NCI-H82 (cell line): ENCODE results near the gene NSL1.

Experiments
- DNase-seq: peaks from one replicate; lab custom pipeline; 2025; lab: John Stamatoyannopoulos, UW

The NSL1 gene

GRCh38 chr1:212703991-212704564, 87.5 kb downstream of the NSL1 start:
- no peak for DNase-seq

- no peak for DNase-seq
Measured at GRCh38 chr1:212702672-212703071, 88.9 kb downstream of the NSL1 start.

GRCh38 chr1:212701910-212702309, 89.7 kb downstream of the NSL1 start:
- DNase-seq, result no peak

- DNase-seq, result peak; percentile 78
Measured at GRCh38 chr1:212700892-212701819, 90.4 kb downstream of the NSL1 start.

- DNase-seq, result peak; percentile 71
Measured at GRCh38 chr1:212700223-212700891, 91.2 kb downstream of the NSL1 start.

GRCh38 chr1:212699625-212700222, 91.9 kb downstream of the NSL1 start, which contains the start of gene BATF3:
BATF3 (minus strand) TSS chr1:212699840; CDS start chr1:212699762, 78 bp downstream.
- DNase-seq, result peak; percentile 81

- peak; percentile 91 for DNase-seq
Measured at GRCh38 chr1:212699104-212699624, 92.4 kb downstream of the NSL1 start.

- no peak for DNase-seq
Measured at GRCh38 chr1:212698467-212699103, 93.0 kb downstream of the NSL1 start.

GRCh38 chr1:212696721-212697331, 94.8 kb downstream of the NSL1 start:
- DNase-seq, result no peak

GRCh38 chr1:212692774-212693644, 98.6 kb downstream of the NSL1 start:
- no peak for DNase-seq

GRCh38 chr1:212691561-212692071, 100.0 kb downstream of the NSL1 start:
- DNase-seq, result no peak

GRCh38 chr1:212690816-212691403, 100.7 kb downstream of the NSL1 start:
- DNase-seq, result no peak

- peak; percentile 34 for DNase-seq
Measured at GRCh38 chr1:212689758-212690529, 101.6 kb downstream of the NSL1 start.

- DNase-seq, result no peak
Measured at GRCh38 chr1:212689196-212689725, 102.3 kb downstream of the NSL1 start.

GRCh38 chr1:212688341-212689047, 103.1 kb downstream of the NSL1 start:
- DNase-seq, result no peak

GRCh38 chr1:212687811-212688210, 103.8 kb downstream of the NSL1 start:
- DNase-seq, result no peak

GRCh38 chr1:212686591-212686990, 105.0 kb downstream of the NSL1 start:
- no peak for DNase-seq

- DNase-seq, result no peak
Measured at GRCh38 chr1:212686069-212686468, 105.5 kb downstream of the NSL1 start.
